HL-60 (cell line): Measurements from ENCODE around the gene ANAPC15.

Experiments used
- DNase-seq, 2 experiments: peaks; one replicate each; pipeline ENCODE4 v3.0.0-alpha.2; 2010 to 2020; ENCODE audit warnings: low read depth in 1 of 2, low spot score in 1 of 2
- H3K27ac ChIP-seq: fragments of 250-450 bp; sonication (Bioruptor Pico); replicated peaks from 2 replicates; pipeline ENCODE4 v1.5.1; 2020; ENCODE audit warnings: mild to moderate bottlenecking, moderate library complexity
- H3K27me3 ChIP-seq: fragments of 250-450 bp; sonication (Bioruptor Pico); 2 replicates; pipeline ENCODE4 v1.5.1; 2021; ENCODE audit warnings: mild to moderate bottlenecking, moderate library complexity; ENCODE audit not compliant: insufficient read depth, poor library complexity, severe bottlenecking
- H3K4me3 ChIP-seq: replicated peaks from 2 replicates; pipeline ENCODE4 v1.5.1; 2011; ENCODE audit warnings: mild to moderate bottlenecking, control low read depth, low read length; ENCODE audit not compliant: insufficient read depth
- GABPA ChIP-seq: IDR thresholded peaks from 2 replicates; pipeline ENCODE4 v1.6.1; 2012; ENCODE audit warnings: low read depth
- POLR2AphosphoS5 ChIP-seq: IDR thresholded peaks from 2 replicates; pipeline ENCODE4 v1.6.1; 2012; ENCODE audit warnings: low read depth
- SPI1 ChIP-seq: IDR thresholded peaks from 2 replicates; pipeline ENCODE4 v1.6.1; 2012; ENCODE audit warnings: low read depth, mild to moderate bottlenecking, borderline replicate concordance
- TF ChIP-seq, protein P1 (sequence below): IDR thresholded peaks from 2 replicates; pipeline ENCODE4 v1.6.1; 2012; ENCODE audit warnings: low read depth; ENCODE audit not compliant: insufficient replicate concordance
- TF ChIP-seq, protein P2 (sequence below): IDR thresholded peaks from one replicate; pipeline ENCODE4 v1.5.1; 2011; ENCODE audit warnings: low read length, control low read depth, inconsistent platforms; ENCODE audit not compliant: insufficient read depth

The ANAPC15 gene

DNA sequence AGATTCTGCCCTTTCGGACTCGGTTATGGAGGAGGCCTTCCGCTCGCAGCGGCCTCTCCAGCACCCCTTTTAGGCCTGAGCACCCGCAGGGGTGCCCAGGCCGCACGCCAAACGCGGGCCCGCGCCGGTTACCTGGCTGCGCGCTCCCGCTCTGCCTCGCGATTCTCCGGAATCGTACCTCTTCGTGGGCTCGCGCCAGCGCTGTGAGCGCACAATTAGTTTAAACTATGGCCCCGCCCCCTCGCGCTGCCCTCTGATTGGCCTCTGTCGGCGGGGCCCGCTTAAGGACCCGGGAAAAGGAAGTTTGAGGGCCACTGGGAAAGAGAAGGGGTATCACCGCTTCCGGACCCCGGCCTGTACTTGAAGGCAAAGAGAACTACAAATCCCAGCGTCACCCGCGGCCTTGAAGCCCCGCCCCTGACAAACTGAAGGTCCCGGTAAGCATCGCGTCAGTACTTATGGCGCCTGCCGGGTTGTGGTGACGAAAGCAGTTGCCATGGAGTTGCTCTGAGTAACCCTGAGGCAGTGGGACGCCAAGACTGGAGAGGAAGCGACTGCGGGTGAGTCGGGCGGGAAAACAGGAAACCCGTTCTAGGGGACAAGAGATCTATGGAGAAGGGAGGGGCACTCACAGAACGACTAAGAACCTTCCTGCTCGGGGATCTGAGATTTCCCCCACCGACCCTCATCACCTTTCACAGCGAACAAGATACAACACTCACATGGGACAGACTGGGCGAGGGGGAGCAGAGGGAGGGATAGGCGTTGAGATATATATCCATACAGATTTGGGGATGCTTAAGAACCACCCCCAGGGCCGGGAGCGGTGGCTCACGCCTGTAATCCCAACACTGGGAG lies 31.9 kb downstream of the ANAPC15 start, which contains the start of the genes LRRC51 and NUMA1:
TSS of gene LRRC51 (plus strand) at position 525 of the 858 bp plus-strand sequence. CDS start 8,234 bp downstream, outside the sequence.
TSS of gene NUMA1 (minus strand) at position 217 of the 858 bp plus-strand sequence. CDS start 44,599 bp downstream, outside the sequence.
- peak within 1 kb of the TSS; percentile 68 for H3K4me3 ChIP-seq
- peak; percentile 100 for DNase-seq
- peak; percentile 89; the same call in 1 of the 2 replicates for TF ChIP-seq SPI1
- TF ChIP-seq GABPA: peak; percentile 82
- peak; percentile 73 for TF ChIP-seq POLR2AphosphoS5
- TF ChIP-seq, protein P1, sequence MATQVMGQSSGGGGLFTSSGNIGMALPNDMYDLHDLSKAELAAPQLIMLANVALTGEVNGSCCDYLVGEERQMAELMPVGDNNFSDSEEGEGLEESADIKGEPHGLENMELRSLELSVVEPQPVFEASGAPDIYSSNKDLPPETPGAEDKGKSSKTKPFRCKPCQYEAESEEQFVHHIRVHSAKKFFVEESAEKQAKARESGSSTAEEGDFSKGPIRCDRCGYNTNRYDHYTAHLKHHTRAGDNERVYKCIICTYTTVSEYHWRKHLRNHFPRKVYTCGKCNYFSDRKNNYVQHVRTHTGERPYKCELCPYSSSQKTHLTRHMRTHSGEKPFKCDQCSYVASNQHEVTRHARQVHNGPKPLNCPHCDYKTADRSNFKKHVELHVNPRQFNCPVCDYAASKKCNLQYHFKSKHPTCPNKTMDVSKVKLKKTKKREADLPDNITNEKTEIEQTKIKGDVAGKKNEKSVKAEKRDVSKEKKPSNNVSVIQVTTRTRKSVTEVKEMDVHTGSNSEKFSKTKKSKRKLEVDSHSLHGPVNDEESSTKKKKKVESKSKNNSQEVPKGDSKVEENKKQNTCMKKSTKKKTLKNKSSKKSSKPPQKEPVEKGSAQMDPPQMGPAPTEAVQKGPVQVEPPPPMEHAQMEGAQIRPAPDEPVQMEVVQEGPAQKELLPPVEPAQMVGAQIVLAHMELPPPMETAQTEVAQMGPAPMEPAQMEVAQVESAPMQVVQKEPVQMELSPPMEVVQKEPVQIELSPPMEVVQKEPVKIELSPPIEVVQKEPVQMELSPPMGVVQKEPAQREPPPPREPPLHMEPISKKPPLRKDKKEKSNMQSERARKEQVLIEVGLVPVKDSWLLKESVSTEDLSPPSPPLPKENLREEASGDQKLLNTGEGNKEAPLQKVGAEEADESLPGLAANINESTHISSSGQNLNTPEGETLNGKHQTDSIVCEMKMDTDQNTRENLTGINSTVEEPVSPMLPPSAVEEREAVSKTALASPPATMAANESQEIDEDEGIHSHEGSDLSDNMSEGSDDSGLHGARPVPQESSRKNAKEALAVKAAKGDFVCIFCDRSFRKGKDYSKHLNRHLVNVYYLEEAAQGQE: no peak
- TF ChIP-seq, protein P2, sequence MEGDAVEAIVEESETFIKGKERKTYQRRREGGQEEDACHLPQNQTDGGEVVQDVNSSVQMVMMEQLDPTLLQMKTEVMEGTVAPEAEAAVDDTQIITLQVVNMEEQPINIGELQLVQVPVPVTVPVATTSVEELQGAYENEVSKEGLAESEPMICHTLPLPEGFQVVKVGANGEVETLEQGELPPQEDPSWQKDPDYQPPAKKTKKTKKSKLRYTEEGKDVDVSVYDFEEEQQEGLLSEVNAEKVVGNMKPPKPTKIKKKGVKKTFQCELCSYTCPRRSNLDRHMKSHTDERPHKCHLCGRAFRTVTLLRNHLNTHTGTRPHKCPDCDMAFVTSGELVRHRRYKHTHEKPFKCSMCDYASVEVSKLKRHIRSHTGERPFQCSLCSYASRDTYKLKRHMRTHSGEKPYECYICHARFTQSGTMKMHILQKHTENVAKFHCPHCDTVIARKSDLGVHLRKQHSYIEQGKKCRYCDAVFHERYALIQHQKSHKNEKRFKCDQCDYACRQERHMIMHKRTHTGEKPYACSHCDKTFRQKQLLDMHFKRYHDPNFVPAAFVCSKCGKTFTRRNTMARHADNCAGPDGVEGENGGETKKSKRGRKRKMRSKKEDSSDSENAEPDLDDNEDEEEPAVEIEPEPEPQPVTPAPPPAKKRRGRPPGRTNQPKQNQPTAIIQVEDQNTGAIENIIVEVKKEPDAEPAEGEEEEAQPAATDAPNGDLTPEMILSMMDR: no peak

DNA sequence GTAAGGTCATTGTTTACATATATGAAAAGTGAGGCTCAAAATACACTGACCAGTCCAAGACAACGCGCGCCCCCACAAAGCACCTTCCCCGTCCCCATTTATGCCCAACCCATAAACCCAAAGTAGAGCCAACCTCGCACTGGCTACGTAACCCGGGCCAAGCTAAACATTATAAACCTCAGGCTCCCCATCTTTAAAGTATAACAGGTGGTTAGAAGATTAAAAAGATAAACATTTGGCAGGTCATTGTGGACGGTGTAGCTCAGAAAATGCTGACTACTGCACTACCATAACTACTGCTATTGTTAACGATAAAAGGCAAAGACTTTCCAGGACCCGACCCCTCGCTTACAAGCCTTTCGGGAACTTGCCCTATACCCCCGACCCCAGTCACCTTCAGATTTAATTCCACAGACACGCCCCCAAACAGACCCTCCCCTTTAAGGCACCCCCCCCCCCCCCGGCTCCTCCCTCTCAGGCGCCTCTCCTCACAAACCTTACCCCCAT lies 32.6 kb downstream of the ANAPC15 start:
- TF ChIP-seq, protein P2: no peak
- TF ChIP-seq GABPA (no peak), SPI1 (no peak), POLR2AphosphoS5 (no peak)
- TF ChIP-seq, protein P1: no peak
- Histone ChIP-seq H3K27me3 (no peaks in the 10 kb centered on the region), H3K27ac (peak overlapping the region; percentile 80), H3K4me3 (peak overlapping the region; percentile 68)
- no peak for DNase-seq

More for the DNA sequence above, 31.9 kb downstream of the ANAPC15 start, which contains the start of the genes LRRC51 and NUMA1:
- peak within 1 kb of the TSS; percentile 80 for H3K27ac ChIP-seq
- no peaks in the 10 kb centered on the region for H3K27me3 ChIP-seq

DNA sequence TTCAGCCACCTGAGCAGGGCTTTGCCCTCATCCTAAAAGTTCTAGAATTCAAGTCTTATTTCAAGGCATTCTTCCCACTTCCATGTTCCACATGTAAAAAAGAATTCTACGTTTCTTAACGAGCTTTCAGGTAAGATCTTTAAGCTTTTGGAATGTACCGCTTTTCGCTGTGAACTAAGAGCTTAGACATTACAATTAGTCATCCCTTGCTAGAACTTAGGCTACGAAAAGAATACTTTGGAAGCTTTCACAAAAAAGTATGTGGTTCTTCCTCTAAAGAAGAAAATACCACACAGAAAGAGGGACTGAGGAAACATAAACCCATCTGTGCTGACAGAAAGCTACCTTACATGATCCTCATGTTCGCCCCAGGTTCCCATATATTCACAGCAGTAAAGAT lies 34.0 kb downstream of the ANAPC15 start:
- peak overlapping the region; percentile 80 for H3K27ac ChIP-seq

More for the DNA sequence above, 34.0 kb downstream of the ANAPC15 start:
- peak overlapping the region; percentile 68 for H3K4me3 ChIP-seq
- no peaks in the 10 kb centered on the region for H3K27me3 ChIP-seq
- TF ChIP-seq SPI1 (no peak), POLR2AphosphoS5 (no peak), GABPA (no peak)
- TF ChIP-seq, protein P1: no peak
- TF ChIP-seq, protein P2: no peak
- DNase-seq: no peak
